ENCODE results near the gene SLC25A51.
"Not testable (repeated sequence)": the region's sequence is repeated elsewhere in the genome, so short reads cannot be mapped to it uniquely, and the experiment has no call there.

Gene SLC25A51

GRCh38 chr9:37918665-37919170 lies 14.8 kb upstream of the SLC25A51 start:
- DNase-seq = no peak

- no peak for DNase-seq
These were observed 14.1 kb upstream of the SLC25A51 start for GRCh38 chr9:37917801-37918664.

- no peak for DNase-seq
These were observed 13.4 kb upstream of the SLC25A51 start for GRCh38 chr9:37917313-37917731.

GRCh38 chr9:37916471-37917312 lies 12.8 kb upstream of the SLC25A51 start:
- DNase-seq = no peak

GRCh38 chr9:37915911-37916470 lies 12.1 kb upstream of the SLC25A51 start:
- no peak for DNase-seq

GRCh38 chr9:37914701-37915358 lies 10.9 kb upstream of the SLC25A51 start:
- no peak for DNase-seq

- DNase-seq = no peak
These were observed 10.2 kb upstream of the SLC25A51 start for GRCh38 chr9:37914154-37914551.

- peak; percentile 67 for DNase-seq
These were observed 9.7 kb upstream of the SLC25A51 start for GRCh38 chr9:37913480-37914153.

GRCh38 chr9:37911271-37911681 lies 7.3 kb upstream of the SLC25A51 start:
- DNase-seq = no peak

- no peak for DNase-seq
These were observed 6.3 kb upstream of the SLC25A51 start for GRCh38 chr9:37910271-37910670.

- not testable (repeated sequence) for DNase-seq
These were observed 5.9 kb upstream of the SLC25A51 start for GRCh38 chr9:37909836-37910235.

- no peak for DNase-seq
These were observed 5.4 kb upstream of the SLC25A51 start for GRCh38 chr9:37909326-37909725.

- DNase-seq = no peak
These were observed 4.8 kb upstream of the SLC25A51 start for GRCh38 chr9:37908698-37909186.

GRCh38 chr9:37908283-37908682 lies 4.4 kb upstream of the SLC25A51 start:
- DNase-seq = no peak

- no peak for DNase-seq
These were observed 2.6 kb upstream of the SLC25A51 start for GRCh38 chr9:37906312-37907239.

GRCh38 chr9:37905776-37906175 lies 1.8 kb upstream of the SLC25A51 start:
- no peak for DNase-seq

- no peak for DNase-seq
These were observed 1.2 kb upstream of the SLC25A51 start for GRCh38 chr9:37905131-37905505.

- no peak for DNase-seq
These were observed 661 bp upstream of the SLC25A51 start for GRCh38 chr9:37904445-37905130.

GRCh38 chr9:37902796-37903646 lies 906 bp downstream of the SLC25A51 start:
- no peak for DNase-seq
